ENCODE measurements around the gene LENG8. TPM values are rescaled to one million over a fixed set of nuclear protein-coding genes. Genes with fewer than 3 reads are reported as not detected.

The LENG8 gene
- total and polyA plus RNA-seq, 4 donors = 6.9 to 46.7 (median 18.7) TPM

GRCh38 chr19:54405628-54406027, 43.4 kb upstream of the LENG8 start:
- Histone ChIP-seq H3K9me3 (ENCODE audit: control insufficient read depth in 4 of 4, low read length in 3 of 4) (no peaks in the 10 kb centered on the region), H3K27ac (ENCODE audit: low read depth in 1 of 2, low read length in 2 of 2) (no peak overlapping the region), H3K4me3 (ENCODE audit: low read depth in 1 of 3, low read length in 3 of 3) (no peak overlapping the region), H3K27me3 (ENCODE audit: control insufficient read depth in 4 of 4, insufficient read depth in 4 of 4, low read length in 3 of 4) (peaks cover 0 to 2% (median 0%) of the 10 kb centered on the region in 4 donors), H3K4me1 (ENCODE audit: control insufficient read depth in 4 of 4, insufficient read depth in 4 of 4, low read length in 3 of 4) (no peaks in the 10 kb centered on the region), H3K36me3 (ENCODE audit: control insufficient read depth in 4 of 4, insufficient read depth in 3 of 4, low read depth in 1 of 4, low read length in 3 of 4) (no peaks in the 10 kb centered on the region), H3K9ac (ENCODE audit: low read depth in 1 of 2, low read length in 2 of 2) (no peak overlapping the region)
- no peak for DNase-seq (ENCODE audit: low spot score)
- TF ChIP-seq REST (IDR thresholded peaks at IDR 0.05) = no peak
- no peak for TF ChIP-seq RXRA (IDR thresholded peaks at IDR 0.05)

- Histone ChIP-seq H3K27ac (ENCODE audit: low read depth in 1 of 2, low read length in 2 of 2) (no peak overlapping the region), H3K9me3 (ENCODE audit: control insufficient read depth in 4 of 4, low read length in 3 of 4) (no peaks in the 10 kb centered on the region), H3K9ac (ENCODE audit: low read depth in 1 of 2, low read length in 2 of 2) (no peak overlapping the region), H3K4me1 (ENCODE audit: control insufficient read depth in 4 of 4, insufficient read depth in 4 of 4, low read length in 3 of 4) (no peaks in the 10 kb centered on the region), H3K36me3 (ENCODE audit: control insufficient read depth in 4 of 4, insufficient read depth in 3 of 4, low read depth in 1 of 4, low read length in 3 of 4) (no peaks in the 10 kb centered on the region), H3K27me3 (ENCODE audit: control insufficient read depth in 4 of 4, insufficient read depth in 4 of 4, low read length in 3 of 4) (peaks cover 0 to 2% (median 0%) of the 10 kb centered on the region in 4 donors), H3K4me3 (ENCODE audit: low read depth in 1 of 3, low read length in 3 of 3) (no peak overlapping the region)
- no peak for DNase-seq (ENCODE audit: low spot score)
- 81% methylated on average over 7 of the region's 7 CpGs for WGBS
- TF ChIP-seq RAD21 (IDR thresholded peaks at IDR 0.05) (no peak), FOXA1 (IDR thresholded peaks at IDR 0.05) (no peak), RXRA (IDR thresholded peaks at IDR 0.05) (no peak), CTCF (IDR thresholded peaks at IDR 0.05; ENCODE audit: low read depth, low read length, missing input control) (no peak), ZBTB33 (IDR thresholded peaks at IDR 0.05) (no peak), SP1 (IDR thresholded peaks at IDR 0.05) (no peak), YY1 (IDR thresholded peaks at IDR 0.05) (no peak), EGR1 (IDR thresholded peaks at IDR 0.05; ENCODE audit: low read depth in 2 of 2) (no peak), HNF4A (conservative IDR thresholded peaks at IDR 0.05) (no peak), MAX (IDR thresholded peaks at IDR 0.05) (no peak), NR2F2 (IDR thresholded peaks at IDR 0.05) (no peak), HNF4G (IDR thresholded peaks at IDR 0.05) (no peak), TAF1 (conservative IDR thresholded peaks at IDR 0.05) (no peak), REST (IDR thresholded peaks at IDR 0.05) (no peak), JUND (IDR thresholded peaks at IDR 0.05) (no peak), GABPA (IDR thresholded peaks at IDR 0.05 in 1 of 2, conservative IDR thresholded peaks at IDR 0.05 in 1 of 2) (no peak), ATF3 (IDR thresholded peaks at IDR 0.05) (no peak), FOXA2 (IDR thresholded peaks at IDR 0.05) (no peak)
Observed at GRCh38 chr19:54407780-54408179, 41.2 kb upstream of the LENG8 start.
